ENCODE data around the gene BRPF1. TPM values are rescaled to one million over a fixed set of nuclear protein-coding genes. Genes with fewer than 3 reads are reported as not detected.

The BRPF1 gene
- total RNA-seq, 1 donor from 2014 or later, result 16.3 TPM

GRCh38 chr3:9785602-9786001, 54.1 kb downstream of the BRPF1 start:
- no peak for FAIRE-seq
- no peak for DNase-seq (ENCODE audit: low spot score in 2 of 2)

GRCh38 chr3:9786209-9786739, 54.7 kb downstream of the BRPF1 start:
- FAIRE-seq (no peak), DNase-seq (ENCODE audit: low spot score in 2 of 2) (no peak)

DNA sequence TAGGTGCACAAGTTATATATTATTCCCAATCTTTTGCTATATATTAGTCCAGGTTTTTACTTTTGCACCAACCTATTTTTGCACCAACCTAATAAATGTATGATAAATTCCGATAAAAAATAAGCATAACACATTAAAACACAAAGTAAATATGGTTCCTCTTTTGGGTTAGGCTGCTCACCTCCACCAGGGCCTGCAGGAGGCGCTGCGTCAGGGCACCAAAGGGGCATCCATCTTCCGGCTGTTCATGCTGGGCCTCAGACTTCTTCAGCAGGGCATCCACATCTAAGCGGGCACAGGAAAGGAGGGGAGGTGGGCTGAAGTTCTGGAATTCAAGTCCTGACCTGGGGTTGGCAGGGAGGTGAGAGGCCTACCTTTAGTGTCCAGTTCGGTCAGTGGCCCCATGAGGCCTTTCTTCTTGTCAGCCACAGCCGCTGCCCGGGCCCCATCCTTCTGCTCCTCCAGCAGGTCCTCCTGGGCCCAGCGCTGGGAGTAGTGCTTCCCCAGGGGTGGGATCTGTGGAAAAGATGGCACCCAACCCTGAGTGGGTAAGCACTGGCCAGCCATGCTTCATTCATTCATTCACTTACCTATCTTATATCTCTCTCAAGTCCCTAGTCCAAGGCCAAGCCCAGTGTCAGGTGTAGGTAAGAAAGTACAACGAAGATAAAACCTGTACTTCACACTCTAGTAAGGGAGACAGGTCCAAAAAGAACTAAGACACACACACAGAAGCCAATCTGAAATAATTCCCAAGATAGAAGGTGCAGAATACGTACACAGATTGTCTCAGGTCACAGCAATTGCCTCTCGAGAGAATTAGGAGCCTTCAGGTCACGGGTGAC, 55.5 kb downstream of the BRPF1 start:
- DNase-seq (ENCODE audit: low spot score in 2 of 2) (no peak), FAIRE-seq (no peak)

DNA sequence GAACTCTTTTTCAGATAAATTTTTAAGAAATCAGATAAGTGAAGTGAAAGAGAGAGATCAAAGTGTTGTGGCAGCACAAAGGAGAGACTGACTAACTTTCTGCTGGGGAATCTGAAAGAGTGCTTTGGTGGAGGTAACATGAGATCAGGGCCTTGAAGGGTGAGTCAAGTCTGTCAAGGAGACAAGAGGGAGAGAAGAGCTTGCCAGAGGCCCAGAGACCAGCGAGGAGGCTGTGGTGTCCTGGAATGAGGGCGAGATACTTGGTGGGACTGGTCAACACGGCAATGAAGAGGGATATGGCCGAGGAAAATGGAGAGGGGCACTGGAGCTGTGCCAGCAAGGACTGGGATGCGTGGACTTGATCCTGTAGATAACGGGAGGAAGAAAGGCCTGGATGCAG, 56.2 kb downstream of the BRPF1 start:
- no peak for DNase-seq (ENCODE audit: low spot score in 2 of 2)
- no peak for FAIRE-seq

DNA sequence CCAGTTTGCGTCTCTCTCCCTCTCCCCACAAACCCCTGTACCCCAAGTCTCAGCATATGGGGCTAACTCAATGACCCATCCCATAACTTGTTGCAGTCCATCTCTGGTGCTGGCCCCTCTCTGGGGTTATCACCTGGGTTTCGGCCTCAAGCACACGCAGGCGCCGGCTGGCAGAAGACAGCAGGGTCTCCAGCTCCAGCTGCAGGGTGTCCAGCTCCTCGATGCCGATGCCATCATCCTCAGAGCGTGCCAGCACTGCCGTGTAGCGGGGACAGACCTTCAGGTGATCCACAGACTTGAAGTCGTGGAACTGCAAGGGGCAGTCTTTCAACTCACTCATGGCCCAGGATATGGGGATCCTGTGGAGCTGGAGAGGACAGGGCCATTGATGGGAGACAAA, 59.6 kb downstream of the BRPF1 start:
- no peak for FAIRE-seq

GRCh38 chr3:9791790-9792404, 60.4 kb downstream of the BRPF1 start:
- no peak for FAIRE-seq
- no peak for DNase-seq (ENCODE audit: low spot score in 2 of 2)

More for the DNA sequence above, 59.6 kb downstream of the BRPF1 start:
- no peak for DNase-seq (ENCODE audit: low spot score in 2 of 2)

DNA sequence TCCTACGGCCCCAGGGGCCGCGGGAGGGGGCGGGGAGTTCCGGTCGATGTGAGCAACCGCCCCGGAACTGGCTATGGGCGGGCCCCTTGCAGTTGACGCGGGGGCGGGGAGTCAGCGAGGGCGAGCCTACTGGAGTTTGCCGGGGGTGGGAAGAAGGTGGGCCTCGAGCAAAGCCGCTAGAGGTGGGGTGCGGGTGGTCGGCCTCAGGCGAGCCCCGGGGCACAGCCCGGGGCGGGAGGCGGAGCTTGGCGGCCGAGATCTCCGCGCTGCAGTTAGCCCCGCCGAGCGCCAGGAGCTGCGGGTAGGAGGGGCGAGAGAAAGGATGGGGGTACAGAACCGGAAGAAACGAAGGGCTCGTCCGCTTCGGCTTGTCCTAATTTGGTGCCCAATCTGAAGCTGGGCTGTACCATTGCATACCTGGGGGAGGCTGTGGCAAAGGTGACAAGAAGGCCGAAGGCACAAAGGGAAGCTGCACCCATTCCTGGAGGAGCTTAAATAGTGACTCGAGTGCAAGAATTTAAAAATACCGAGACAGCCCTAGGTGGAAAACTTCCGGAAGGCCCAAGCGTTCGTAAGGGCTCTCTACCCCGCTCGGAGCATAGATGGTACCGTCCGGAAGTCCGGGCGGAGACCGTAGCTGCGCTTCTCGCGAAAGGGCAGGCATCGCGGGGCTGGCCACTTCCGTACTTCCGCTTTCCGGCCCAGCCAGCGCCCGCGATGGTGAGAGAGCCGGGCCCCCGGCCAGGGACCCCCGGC, 61.0 kb downstream of the BRPF1 start, which contains the start of the genes ARPC4 and TADA3:
TSS of gene ARPC4 (plus strand) at position 678 of the 756 bp plus-strand sequence. CDS start at position 718, 40 bp downstream.
TSS of gene TADA3 (minus strand) at position 69 of the 756 bp plus-strand sequence. CDS start 1,007 bp downstream, outside the sequence.
- peak; percentile 87 to 91 for DNase-seq (ENCODE audit: low spot score in 2 of 2)
- no peak for FAIRE-seq

GRCh38 chr3:9793161-9793781, 61.7 kb downstream of the BRPF1 start:
- DNase-seq (ENCODE audit: low spot score in 2 of 2), result no peak

DNA sequence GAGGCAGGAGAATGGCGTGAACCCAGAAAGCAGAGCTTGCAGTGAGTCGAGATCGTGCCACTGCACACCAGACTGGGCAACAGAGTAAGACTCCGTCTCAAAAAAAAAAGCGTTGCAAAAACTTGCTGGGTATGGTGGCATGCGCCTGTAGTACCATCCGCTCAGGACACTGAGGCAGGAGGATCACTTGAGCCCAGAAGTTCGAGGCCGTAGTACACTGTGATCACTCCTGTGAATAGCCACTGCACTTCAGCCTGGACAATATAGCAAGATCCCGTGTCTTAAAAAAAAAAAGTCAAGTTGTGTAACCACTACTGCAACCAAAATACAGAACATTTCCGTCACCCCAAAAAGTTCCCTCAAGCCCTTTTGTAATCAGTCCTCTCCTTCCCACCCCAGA, 62.9 kb downstream of the BRPF1 start:
- DNase-seq (ENCODE audit: low spot score in 2 of 2), result no peak
- FAIRE-seq, result no peak

More at GRCh38 chr3:9793161-9793781, 61.7 kb downstream of the BRPF1 start:
- no peak for FAIRE-seq

GRCh38 chr3:9795207-9795606, 63.7 kb downstream of the BRPF1 start:
- no peak for DNase-seq (ENCODE audit: low spot score in 2 of 2)
- FAIRE-seq, result no peak

- no peak for DNase-seq (ENCODE audit: low spot score in 2 of 2)
- FAIRE-seq, result no peak
Measured at GRCh38 chr3:9797196-9797945, 65.8 kb downstream of the BRPF1 start.

Other genes starting within 250 kb of the BRPF1 start
- 47.3 TPM for gene LHFPL4, start 177.9 kb upstream of the BRPF1 start, total RNA-seq
- gene MTMR14, start 82.2 kb upstream of the BRPF1 start, total RNA-seq, result 20.8 TPM
- gene CPNE9, start 27.9 kb upstream of the BRPF1 start, total RNA-seq, result 0.41 TPM
- 98.6 TPM for gene OGG1, start 18.2 kb downstream of the BRPF1 start, total RNA-seq
- 69.7 TPM for gene CAMK1, start 38.2 kb downstream of the BRPF1 start, total RNA-seq
- gene TADA3, start 60.7 kb downstream of the BRPF1 start, total RNA-seq, result 33.0 TPM
- 181 TPM for gene ARPC4, start 61.3 kb downstream of the BRPF1 start, total RNA-seq
- gene TTLL3, start 78.5 kb downstream of the BRPF1 start, total RNA-seq, result 17.1 TPM
- 13.9 TPM for gene RPUSD3, start 112.3 kb downstream of the BRPF1 start, total RNA-seq
- gene CIDEC, start 148.5 kb downstream of the BRPF1 start, total RNA-seq, result not detected
- gene JAGN1, start 158.9 kb downstream of the BRPF1 start, total RNA-seq, result 15.9 TPM
- gene IL17RE, start 171.1 kb downstream of the BRPF1 start, total RNA-seq, result under 0.01 TPM
- 2.4 TPM for gene IL17RC, start 185.4 kb downstream of the BRPF1 start, total RNA-seq
- gene CRELD1, start 202.1 kb downstream of the BRPF1 start, total RNA-seq, result 15.5 TPM
- 4.1 TPM for gene PRRT3, start 220.7 kb downstream of the BRPF1 start, total RNA-seq

Measured in frontal cortex (tissue), 4 donors.